WI38 (cell line): ENCODE measurements around the gene CELF2.

Experiments used
- H3K4me3 ChIP-seq: 2 replicates; pipeline ENCODE4 v1.5.1; 2011; ENCODE audit warnings: low read depth, mild to moderate bottlenecking, control low read depth, low read length
- TF ChIP-seq, protein P1 (sequence below): IDR thresholded peaks from 2 replicates; pipeline ENCODE4 v1.5.1; 2012; ENCODE audit warnings: low read depth, mild to moderate bottlenecking, control low read depth, low read length

The CELF2 gene

DNA sequence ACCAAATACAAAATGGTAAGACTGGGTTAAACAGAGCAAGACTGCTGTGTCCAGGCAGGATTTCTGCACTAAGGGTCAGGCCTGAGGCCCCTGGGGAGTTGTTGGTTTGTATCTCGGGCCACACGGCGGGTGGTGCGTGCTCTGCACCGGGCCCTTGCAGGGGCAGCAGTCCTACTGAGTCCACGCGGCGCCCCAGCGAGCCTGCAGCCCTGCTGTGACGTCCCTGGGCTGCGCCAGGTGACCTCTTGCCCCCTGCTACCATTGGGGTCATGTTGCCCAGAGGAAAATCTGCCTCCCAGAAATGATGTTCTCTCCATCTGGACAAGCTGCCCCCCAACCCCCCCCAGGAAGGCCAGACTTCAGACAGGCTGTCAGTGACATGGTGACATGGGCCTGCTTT lies 281.5 kb downstream of the CELF2 start:
- TF ChIP-seq, protein P1, sequence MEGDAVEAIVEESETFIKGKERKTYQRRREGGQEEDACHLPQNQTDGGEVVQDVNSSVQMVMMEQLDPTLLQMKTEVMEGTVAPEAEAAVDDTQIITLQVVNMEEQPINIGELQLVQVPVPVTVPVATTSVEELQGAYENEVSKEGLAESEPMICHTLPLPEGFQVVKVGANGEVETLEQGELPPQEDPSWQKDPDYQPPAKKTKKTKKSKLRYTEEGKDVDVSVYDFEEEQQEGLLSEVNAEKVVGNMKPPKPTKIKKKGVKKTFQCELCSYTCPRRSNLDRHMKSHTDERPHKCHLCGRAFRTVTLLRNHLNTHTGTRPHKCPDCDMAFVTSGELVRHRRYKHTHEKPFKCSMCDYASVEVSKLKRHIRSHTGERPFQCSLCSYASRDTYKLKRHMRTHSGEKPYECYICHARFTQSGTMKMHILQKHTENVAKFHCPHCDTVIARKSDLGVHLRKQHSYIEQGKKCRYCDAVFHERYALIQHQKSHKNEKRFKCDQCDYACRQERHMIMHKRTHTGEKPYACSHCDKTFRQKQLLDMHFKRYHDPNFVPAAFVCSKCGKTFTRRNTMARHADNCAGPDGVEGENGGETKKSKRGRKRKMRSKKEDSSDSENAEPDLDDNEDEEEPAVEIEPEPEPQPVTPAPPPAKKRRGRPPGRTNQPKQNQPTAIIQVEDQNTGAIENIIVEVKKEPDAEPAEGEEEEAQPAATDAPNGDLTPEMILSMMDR = no peak
- no peak overlapping the region for H3K4me3 ChIP-seq

DNA sequence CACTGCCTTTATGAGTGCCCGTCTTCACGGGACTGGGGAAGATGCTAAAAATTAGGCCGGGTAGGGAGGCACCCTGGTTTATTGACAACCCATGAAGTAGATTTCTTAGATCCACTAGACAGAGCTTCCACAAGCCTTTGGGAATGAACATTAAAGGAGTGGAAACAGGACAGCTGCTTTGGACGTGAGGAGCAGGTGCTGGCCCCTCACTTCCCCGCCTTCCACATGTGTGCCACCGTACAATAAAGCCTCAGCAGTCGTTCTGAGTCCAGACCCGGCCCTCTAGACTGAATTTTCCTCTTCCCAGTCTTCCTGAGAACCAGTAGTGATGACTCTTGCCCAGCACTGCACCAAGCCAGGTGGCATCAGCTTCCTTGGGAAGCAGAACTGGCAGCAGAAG lies 282.4 kb downstream of the CELF2 start:
- H3K4me3 ChIP-seq = no peak overlapping the region

DNA sequence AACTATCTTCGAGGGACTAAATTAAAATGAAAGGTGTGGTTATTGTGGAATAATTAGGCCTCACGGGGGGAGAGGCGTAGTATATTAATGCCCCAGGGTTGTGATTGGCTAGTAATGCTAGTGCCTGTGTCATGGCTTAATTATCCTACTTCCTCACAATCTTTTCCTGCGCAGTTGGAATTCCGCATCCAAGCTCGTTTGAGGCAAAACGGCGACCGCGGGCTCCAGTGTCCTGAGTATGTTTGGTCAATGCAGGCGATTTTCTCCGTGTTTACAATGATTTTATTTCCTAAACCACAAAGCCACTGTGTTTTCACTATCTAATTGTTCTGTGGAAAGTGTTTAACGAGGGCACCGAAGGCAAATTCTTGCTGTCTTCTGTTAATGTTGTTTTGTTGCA lies 282.9 kb downstream of the CELF2 start:
- H3K4me3 ChIP-seq = no peak overlapping the region
- TF ChIP-seq, protein P1 = no peak

More for the DNA sequence above, 282.4 kb downstream of the CELF2 start:
- TF ChIP-seq, protein P1 = no peak

DNA sequence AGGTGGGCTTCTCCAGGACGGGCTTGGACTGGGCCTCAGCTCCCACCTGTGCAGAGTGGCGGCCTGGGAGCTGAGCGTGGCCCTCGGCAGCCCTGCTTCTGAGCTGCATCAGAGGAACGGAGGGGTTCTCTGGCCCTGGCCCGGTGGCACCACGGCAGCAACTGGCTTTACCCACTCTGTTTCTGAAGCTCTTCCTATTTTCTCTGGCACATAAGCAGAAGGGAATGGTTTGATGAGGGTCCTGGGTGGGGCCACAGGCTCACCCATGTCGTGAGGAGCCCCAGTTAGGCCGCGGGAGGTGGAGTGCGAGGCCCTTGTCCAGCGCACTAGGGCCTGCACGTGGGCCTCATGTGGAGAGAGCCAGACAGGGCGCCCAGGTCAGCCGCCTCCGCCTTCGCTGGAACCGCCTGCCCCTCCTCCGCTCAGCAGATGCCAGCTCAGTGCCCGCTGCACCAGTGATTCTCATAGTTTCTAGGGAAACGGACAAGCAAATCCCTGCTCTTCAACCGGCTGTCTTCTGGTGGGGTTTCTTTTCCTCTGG lies 284.0 kb downstream of the CELF2 start:
- TF ChIP-seq, protein P1 = no peak
- no peak overlapping the region for H3K4me3 ChIP-seq

DNA sequence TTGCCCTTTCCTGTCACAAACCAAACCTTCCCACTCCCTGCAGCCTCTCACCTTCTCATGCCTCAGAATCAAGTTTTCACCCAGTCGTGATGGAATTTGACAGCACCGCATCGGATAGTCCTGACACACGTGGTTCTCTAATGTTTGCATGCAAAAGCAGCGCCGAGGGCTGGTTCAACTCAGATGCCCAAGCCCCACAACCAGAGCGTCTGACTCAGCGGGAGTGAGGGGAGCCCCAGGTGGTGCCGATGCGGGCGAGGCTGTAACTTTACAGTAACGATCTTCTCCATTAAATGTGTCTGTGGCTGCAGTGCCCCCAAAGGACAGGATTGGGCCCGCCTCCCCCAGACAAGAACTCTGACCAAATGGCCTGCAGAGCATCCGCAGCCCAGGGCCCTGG lies 284.5 kb downstream of the CELF2 start:
- H3K4me3 ChIP-seq = no peak overlapping the region
- TF ChIP-seq, protein P1 = no peak

DNA sequence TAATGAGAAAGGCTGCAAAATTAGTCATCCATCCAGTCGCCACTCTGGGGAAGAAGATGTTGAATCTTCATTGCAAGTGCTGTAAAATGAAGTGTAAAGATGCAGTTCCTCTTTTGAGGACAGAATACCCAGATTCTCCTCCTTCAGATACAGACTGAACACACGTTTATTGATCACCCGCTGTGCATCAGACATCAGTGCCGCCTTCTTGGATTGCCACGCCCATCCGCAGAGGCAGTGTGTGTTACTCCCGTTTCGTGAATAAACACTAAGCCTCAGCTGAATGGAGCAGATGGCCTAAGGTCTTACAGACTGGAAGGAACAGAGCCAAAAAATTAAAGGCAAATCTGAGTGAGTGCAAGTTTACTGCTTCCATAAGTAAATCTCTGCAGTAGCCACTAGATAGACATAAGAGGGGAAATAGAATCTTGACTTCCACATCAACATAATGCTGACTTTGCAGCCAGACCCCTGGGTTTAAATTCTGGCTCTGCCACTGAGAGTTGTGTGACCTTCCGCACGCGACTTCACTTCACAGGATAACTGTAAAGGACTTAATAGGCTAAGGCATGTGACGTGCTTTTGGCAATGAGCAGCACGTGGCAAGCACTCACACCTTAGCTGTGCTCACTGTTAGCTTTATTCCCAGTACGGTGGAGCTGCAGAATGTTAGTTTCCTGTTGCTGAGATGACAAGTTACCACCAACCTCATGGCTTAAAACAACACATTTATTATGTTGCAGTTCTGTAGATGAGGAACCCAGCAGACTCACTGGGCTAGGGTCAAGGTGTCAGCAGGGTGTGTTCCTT lies 285.9 kb downstream of the CELF2 start:
- TF ChIP-seq, protein P1 = no peak

DNA sequence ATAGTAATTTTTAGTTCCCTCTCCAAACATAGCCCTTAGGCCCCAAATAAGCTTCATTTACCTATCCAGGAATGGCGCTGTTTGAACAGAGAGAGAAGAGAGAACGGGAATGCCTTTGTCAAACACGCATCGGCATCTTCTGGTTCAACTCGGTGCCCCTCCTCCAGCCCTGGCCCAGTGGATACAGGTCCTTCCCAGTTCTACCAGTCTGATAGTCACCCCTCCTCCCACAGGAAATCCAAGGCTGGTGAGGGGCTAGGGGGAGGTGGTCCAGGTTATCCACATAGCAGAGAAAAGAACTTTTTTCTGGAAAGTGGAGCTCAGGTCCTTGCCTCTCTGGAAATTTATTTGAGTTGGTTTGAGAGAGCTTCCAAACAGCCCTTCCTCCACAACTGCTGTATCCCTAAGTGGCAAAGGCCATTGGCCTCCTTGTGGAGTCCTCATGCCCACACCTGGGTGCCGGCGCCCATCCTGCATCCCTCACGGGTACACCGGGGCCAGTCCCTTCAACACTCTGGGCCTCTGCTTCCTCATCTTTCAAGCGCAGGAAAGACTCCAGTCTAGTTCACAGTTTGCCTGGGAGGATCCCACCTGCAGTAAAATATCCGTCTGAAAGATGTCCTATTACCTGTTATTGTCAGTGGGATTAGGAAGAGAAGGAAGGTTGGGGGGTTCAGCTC lies 287.4 kb downstream of the CELF2 start:
- TF ChIP-seq, protein P1 = no peak
- no peak overlapping the region for H3K4me3 ChIP-seq

More for the DNA sequence above, 285.9 kb downstream of the CELF2 start:
- no peak overlapping the region for H3K4me3 ChIP-seq
